Ascending aorta (tissue), 2 donors: Measurements from ENCODE around the gene KCP. TPM values are rescaled to one million over a fixed set of nuclear protein-coding genes. Genes with fewer than 3 reads are reported as not detected.

Experiments used
- DNase-seq, 2 donors: peaks; one replicate each; pipeline ENCODE4 v3.0.0-alpha.2; 2019; ENCODE audit warnings: low spot score in 2 of 2
- H3K27ac ChIP-seq, 2 donors: fragments of 200-600 bp; sonication (generic); one replicate each; pipeline ENCODE4 v1.5.1; 2016 to 2017; ENCODE audit warnings: mild to moderate bottlenecking in 1 of 2
- H3K27me3 ChIP-seq: fragments of 200-600 bp; sonication (generic); one replicate; pipeline ENCODE4 v1.5.1; 2017
- H3K36me3 ChIP-seq, 2 donors: fragments of 200-600 bp; sonication (generic); one replicate each; pipeline ENCODE4 v1.5.1; 2016
- H3K4me1 ChIP-seq, 2 donors: fragments of 200-600 bp; sonication (generic); one replicate each; pipeline ENCODE4 v1.5.1; 2016 to 2017; ENCODE audit warnings: mild to moderate bottlenecking in 1 of 2
- H3K4me3 ChIP-seq, 2 donors: fragments of 200-600 bp; sonication (generic); one replicate each; pipeline ENCODE4 v1.5.1; 2016 to 2017; ENCODE audit warnings: mild to moderate bottlenecking in 1 of 2
- H3K9me3 ChIP-seq, 2 donors: fragments of 200-600 bp; sonication (generic); one replicate each; pipeline ENCODE4 v1.5.1; 2016
- CTCF ChIP-seq, 3 experiments: fragments of 200-600 bp in 2 of 3; fragments of 450-650 bp in 1 of 3; sonication (generic) in 2 of 3; IDR thresholded peaks; one replicate each; pipeline ENCODE4 v1.5.1; 2016 to 2019; ENCODE audit warnings: antibody characterized with exemption in 3 of 3, mild to moderate bottlenecking in 1 of 3, moderate library complexity in 1 of 3
- intact Hi-C: fragments of 100-400 bp; cut with DNase I; formaldehyde crosslinking; loops from one replicate; pipeline ENCODE4 v1.15.1; 2023
- total RNA-seq: library from RNA; depleted of rRNA; stranded (reverse); fragments of >200 nt; gene quantifications from one replicate; pipeline ENCODE4 v1.1.0, GENCODE V29; 2016

The KCP gene
- total RNA-seq, 1 donor from 2014 or later, result 1.2 TPM

- no peaks in the 10 kb centered on the region for H3K9me3 ChIP-seq
- H3K36me3 ChIP-seq, result peaks cover 45 to 54% of the 10 kb centered on the region in 2 donors
- H3K4me1 ChIP-seq, result peaks cover 6 to 26% of the 10 kb centered on the region in 2 donors
- H3K27ac ChIP-seq, result peak overlapping the region; percentile 78 to 92
- no peak for DNase-seq
- no peak for TF ChIP-seq CTCF (IDR thresholded peaks at IDR 0.05)
- intact Hi-C loops, result no loop called here
- H3K4me3 ChIP-seq, result no peak overlapping the region
- no peaks in the 10 kb centered on the region for H3K27me3 ChIP-seq
Observed at GRCh38 chr7:128836729-128837348, 73.7 kb downstream of the KCP start.

GRCh38 chr7:128835790-128836641 is 74.5 kb downstream of the KCP start:
- peaks cover 6 to 26% of the 10 kb centered on the region in 2 donors for H3K4me1 ChIP-seq
- TF ChIP-seq CTCF (IDR thresholded peaks at IDR 0.05), result no peak
- H3K36me3 ChIP-seq, result peaks cover 42 to 46% of the 10 kb centered on the region in 2 donors
- peak in 1 of 2 donors; percentile 81 for DNase-seq
- H3K27ac ChIP-seq, result peak overlapping the region; percentile 78 to 92
- intact Hi-C loops, result no loop called here
- no peaks in the 10 kb centered on the region for H3K9me3 ChIP-seq
- H3K4me3 ChIP-seq, result no peak overlapping the region
- H3K27me3 ChIP-seq, result no peaks in the 10 kb centered on the region

DNA sequence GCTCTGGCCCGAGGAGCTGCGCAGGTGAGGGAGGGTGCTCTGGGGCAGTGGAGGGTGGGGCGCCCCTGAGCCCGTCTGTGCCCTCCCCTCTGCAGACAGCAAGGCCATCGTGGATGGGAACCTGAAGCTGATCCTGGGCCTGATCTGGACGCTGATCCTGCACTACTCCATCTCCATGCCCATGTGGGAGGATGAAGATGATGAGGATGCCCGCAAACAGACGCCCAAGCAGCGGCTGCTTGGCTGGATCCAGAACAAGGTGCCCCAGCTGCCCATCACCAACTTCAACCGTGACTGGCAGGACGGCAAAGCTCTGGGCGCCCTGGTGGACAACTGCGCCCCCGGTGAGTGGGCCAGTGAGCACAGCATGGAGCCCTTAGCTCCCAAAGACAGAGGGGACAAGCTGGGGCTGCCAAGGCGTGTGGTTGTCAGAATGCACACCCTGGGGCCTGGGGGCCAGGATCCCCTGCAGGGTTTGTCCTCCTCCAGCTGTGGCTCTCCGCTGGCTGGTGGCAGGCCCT is 75.2 kb downstream of the KCP start:
- intact Hi-C loops, result no loop called here
- H3K4me1 ChIP-seq, result peaks cover 6 to 26% of the 10 kb centered on the region in 2 donors
- no peaks in the 10 kb centered on the region for H3K9me3 ChIP-seq
- no peak overlapping the region for H3K4me3 ChIP-seq
- no peaks in the 10 kb centered on the region for H3K27me3 ChIP-seq
- no peak for TF ChIP-seq CTCF (IDR thresholded peaks at IDR 0.05)
- peak overlapping the region; percentile 78 to 92 for H3K27ac ChIP-seq
- H3K36me3 ChIP-seq, result peaks cover 36 to 40% of the 10 kb centered on the region in 2 donors
- DNase-seq, result no peak

GRCh38 chr7:128833946-128834325 is 76.6 kb downstream of the KCP start:
- peaks cover 6 to 33% of the 10 kb centered on the region in 2 donors for H3K4me1 ChIP-seq
- TF ChIP-seq CTCF (IDR thresholded peaks at IDR 0.05), result no peak
- no peaks in the 10 kb centered on the region for H3K9me3 ChIP-seq
- peak overlapping the region; percentile 92 to 95 for H3K27ac ChIP-seq
- no peak for DNase-seq
- intact Hi-C loops, result loop anchor here (5.0 kb wide), 2 partner anchors 77 to 993 kb away; no protein-coding TSS in a partner anchor
- peaks cover 22 to 26% of the 10 kb centered on the region in 2 donors for H3K36me3 ChIP-seq
- H3K4me3 ChIP-seq, result peak overlapping the region in 1 of 2 donors; percentile 88
- H3K27me3 ChIP-seq, result no peaks in the 10 kb centered on the region

DNA sequence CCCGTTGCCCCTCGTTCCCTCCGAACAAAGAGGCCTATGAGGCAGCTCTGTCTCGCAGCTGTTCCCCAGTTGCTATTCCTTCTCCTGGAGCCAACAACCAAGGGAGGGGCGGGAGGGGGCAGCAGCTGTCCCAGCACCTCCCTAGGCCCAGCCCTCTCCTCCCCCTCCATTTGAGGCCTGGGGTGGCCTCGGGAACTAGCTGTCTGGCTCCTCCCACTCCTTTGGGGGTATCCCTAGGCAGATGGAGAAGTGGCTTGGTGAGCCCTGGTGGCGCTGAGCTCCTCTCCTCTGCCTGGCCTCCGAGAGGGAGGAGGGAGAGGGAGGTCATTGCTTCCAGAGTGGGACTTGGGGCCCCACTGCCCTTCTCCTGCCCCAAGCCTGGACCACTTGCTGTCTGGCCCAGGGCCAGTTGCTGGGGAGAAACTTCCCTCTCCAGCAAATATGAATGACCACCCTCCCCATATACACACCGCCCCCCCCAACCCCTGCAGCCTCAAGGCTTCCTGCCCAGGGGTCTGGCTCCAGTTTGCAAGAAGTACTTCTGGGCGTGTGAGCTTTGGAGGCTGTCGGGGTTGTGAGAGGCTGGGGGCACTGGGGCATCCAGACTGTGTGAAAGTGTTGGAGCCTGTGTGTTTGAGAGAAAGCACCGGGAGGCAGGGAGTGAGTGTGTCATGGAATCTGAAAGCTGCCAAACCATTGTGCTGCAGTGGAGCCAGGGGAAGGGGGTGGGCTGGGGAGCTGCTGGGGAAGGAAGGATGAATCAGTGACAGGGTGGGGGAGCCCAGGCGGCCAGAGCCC is 77.2 kb downstream of the KCP start:
- peak overlapping the region; percentile 71 to 88 for H3K4me3 ChIP-seq
- peaks cover 6 to 39% of the 10 kb centered on the region in 2 donors for H3K4me1 ChIP-seq
- intact Hi-C loops, result loop anchor here (5.0 kb wide), 2 partner anchors 76 to 994 kb away; no protein-coding TSS in a partner anchor
- peaks cover 16 to 20% of the 10 kb centered on the region in 2 donors for H3K36me3 ChIP-seq
- no peak for TF ChIP-seq CTCF (IDR thresholded peaks at IDR 0.05)
- H3K27me3 ChIP-seq, result no peaks in the 10 kb centered on the region
- no peaks in the 10 kb centered on the region for H3K9me3 ChIP-seq
- peak; percentile 64 to 91 for DNase-seq
- H3K27ac ChIP-seq, result peak overlapping the region; percentile 92 to 95
